NOMO-1 (cell line): Measurements from ENCODE around the gene CCDC71L.
"Not testable (repeated sequence)": the region's sequence is repeated elsewhere in the genome, so short reads cannot be mapped to it uniquely, and the experiment has no call there.

Experiments used
- DNase-seq, 2 experiments: peaks; one replicate each; lab custom pipeline; 2025; ENCODE audit not compliant: unreplicated experiment in 2 of 2; lab: John Stamatoyannopoulos, UW

Gene CCDC71L

DNA sequence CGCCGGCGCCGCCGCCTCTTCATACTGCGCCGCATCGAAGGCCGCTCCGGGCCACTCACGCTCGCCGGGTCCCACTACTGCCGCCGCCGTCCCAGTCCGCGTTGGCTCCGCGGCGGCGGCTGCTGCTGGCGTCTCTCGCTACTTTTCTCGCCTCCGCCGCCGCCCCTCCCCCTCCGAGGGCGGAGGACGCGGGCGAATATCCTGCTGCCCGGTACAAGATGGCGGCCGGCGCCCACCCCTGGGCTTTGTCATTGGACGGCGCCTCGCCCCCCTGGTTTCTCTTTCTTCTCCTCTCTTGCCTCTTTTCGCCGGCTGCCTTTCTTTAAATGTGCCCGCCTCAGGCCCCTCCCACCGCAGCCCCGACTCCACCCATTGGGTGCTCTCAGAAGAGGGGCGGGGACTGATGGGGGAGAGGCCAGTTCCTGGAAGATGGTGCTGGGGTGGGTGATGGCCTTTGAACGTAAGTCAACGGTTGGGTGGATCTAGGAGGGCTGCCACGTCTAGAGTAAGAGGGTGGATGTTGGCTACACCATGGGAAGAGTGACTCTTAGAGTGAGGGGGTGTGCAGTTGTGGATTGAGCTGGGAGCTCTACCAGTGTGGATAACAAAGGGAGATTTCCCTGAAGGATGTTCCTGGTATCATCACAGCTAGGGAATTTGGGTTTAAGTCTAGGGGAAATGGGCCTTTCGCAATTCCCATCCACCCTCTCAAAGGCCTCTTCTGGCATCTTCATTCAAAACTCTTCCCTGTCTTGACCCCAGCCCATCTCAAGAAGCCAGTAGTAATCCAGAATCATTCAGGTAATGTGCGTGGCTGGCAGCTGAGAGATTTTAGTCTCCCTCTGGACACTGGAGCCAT, at the start of gene CCDC71L:
TSS of gene CCDC71L (minus strand) at position 297 of the 859 bp plus-strand sequence. CDS start at position 35, 262 bp downstream.
- DNase-seq = peak; percentile 61 to 84

DNA sequence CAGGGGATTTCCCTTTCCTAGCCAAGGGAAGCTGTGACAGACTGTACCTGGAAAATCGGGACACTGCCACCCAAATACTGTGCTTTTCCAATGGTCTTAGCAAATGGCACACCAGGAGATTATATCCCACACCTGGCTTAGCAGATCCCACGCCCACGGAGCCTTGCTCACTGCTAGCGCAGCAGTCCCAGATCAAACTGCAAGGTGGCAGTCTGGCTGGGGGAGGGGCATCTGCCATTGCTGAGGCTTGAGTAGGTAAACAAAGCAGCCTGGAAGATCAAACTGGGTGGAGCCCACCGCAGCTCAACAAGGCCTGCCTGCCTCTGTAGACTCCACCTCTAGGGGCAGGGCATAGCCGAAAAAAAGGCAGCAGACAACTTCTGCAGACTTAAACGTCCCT, 48.6 kb upstream of the CCDC71L start:
- DNase-seq = not testable (repeated sequence)

- no peak for DNase-seq
Measured at GRCh38 chr7:106704000-106704840, 43.3 kb upstream of the CCDC71L start.

DNA sequence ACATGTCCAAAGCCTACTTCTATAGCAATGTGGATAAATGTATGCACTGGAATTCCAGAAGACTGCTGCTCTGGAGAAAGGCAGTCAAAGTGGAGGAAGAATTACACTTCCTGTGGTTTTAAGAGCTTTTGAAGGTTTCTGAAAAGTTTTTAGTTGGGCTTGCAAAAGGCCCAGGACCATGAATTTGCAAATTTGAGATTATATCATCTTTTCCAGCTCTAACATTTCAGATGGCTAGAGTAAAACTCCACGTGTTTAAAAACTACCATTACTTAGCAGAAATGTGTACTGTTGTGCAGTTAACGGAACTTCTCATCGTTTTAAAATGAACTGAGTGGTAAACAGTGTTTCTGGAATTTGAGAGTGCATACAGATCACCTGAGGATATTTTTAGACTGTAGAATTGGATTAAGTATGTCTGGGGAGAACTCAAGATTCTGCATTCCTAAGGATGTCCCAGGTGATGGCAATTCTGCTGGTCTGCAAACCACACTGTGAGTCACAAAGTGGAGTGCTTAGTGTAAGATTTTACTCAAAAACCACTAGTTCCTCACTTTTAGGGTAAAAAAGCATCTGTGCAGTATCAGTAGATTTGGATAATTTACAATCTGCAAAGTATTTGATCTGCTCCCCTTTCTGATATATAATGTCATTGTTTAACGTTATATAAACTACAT, 32.9 kb upstream of the CCDC71L start:
- DNase-seq = peak in 1 of 2 experiments; percentile 21

DNA sequence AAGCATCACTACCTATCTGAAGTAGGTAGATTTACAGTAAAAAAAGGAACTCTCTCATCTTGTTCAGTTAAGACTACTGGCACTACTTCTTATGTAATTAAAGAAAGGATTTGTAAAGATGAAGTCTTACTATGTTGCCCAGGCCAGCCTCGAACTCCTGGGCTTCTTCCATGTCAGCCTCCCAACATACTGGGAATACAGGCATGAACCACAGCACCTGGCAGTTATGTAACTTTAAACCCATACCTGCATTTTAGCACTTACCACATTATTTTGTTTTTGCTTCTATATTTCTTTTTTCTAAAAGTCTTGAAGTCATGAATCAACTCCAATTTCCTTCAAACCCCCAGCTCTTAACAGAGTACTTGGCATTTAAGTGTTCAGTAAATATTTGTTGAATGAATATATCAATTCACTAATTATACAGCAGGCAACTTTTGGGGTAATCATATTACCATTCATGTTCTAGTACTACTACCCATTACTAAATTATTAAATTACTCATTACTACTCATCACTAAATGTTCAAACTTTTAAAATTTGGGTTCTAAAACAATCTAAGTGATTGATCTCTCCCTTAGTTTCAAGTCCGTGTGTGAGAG, 31.6 kb upstream of the CCDC71L start:
- no peak for DNase-seq

DNA sequence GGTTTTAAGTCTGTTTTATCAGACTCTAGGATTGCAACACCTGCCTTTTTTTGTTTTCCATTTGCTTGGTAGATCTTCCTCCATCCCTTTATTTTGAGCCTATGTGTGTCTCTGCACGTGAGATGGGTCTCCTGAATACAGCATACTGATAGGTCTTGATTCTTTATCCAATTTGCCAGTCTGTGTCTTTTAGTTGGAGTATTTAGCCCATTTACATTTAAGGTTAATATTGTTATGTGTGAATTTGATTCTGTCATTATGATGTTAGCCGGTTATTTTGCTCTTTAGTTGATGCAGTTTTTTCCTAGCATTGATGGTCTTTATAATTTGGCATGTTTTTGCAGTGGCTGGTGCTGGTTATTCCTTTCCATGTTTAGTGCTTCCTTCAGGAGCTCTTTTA, 27.2 kb upstream of the CCDC71L start:
- DNase-seq = not testable (repeated sequence)

GRCh38 chr7:106683941-106684340, 23.0 kb upstream of the CCDC71L start:
- no peak for DNase-seq

- DNase-seq = no peak
Measured at GRCh38 chr7:106681815-106682495, 21.0 kb upstream of the CCDC71L start.

DNA sequence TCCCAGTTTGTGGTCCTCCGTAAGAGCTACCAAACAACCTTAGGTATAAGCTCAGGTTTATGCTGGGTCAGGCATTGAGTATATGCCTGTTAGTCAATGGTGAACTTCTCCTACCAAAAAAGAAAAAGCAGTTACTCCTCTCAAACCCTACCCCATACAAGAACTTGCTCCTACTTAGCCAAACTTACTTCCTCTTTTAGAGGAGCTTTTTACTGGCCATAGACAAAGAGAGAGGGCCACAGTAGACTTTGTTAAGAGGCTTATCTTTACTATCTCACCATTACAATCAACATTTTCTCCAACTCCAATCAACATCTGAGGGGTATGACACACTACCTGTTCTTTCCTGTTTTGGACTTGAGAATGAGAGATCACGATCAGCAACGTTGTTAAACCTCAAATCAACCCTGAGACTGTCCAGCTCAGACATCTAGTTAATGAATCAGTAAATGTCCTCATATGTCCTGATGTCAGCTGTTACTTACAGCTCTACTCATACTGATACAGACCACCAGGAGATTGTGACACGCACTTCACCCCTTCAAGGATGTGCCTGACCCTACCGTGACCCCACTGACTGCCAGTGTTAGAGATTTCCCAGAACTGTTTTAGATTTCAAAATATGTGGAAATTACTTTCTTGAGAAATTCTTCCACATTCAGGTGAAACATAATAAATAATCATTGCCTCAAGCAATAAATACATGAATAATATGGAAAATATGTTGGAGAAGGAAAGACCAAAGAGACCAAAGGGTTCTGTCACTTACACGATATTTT, 18.4 kb upstream of the CCDC71L start:
- peak; percentile 52 to 62 for DNase-seq

GRCh38 chr7:106678795-106679152, 17.8 kb upstream of the CCDC71L start:
- DNase-seq = no peak

DNA sequence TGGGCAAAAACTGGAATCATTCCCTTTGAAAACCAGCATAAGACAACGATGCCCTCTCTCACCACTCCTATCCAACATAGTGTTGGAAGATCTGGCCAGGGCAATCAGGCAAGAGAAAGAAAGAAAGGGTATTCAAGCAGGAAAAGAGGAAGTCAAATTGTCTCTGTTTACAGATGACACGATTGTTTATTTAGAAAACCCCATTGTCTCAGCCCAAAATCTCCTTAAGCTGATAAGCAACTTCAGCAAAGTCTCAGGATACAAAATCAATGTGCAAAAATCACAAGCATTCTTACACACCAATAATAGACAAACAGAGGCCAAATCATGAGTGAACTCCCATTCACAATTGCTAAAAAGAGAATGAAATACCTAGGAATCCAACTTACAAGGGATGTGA, 15.5 kb upstream of the CCDC71L start:
- not testable (repeated sequence) for DNase-seq

- not testable (repeated sequence) for DNase-seq
Measured at GRCh38 chr7:106673688-106674087, 12.7 kb upstream of the CCDC71L start.

DNA sequence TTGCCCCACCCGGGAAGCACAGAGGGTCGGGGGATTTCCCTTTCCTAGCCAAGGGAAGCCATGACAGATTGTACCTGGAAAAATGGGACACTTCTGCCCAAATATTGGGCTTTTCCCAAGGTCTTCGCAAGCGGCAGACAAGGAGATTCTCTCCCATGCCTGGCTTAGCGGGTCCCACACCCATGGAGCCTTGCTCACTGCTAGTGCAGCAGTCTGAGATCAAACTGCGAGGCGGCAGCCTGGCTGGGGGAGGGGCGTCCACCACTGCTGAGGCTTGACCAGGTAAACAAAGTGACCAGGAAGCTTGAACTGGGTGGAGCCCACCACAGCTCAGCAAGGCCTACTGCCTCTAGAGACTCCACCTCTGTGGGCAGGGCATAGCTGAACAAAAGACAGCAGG, 11.0 kb upstream of the CCDC71L start:
- not testable (repeated sequence) for DNase-seq

DNA sequence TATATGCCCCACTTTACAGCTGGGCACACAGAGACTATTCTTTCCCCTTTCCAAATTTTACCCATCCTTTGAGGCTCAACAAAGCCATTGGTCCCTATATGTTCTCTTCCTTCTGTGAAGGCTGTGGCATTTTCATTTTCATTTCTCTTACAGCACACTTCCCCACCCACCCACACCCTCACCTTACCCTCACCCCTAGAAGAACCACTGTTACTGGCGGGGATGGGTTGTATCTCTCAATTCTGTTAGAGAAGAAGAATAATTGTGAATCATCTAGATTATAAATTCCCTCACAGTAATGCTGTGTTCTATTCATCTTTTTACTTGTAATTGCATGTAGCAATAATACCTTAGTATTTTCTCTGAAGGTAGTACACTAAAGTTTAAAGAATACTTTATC, 10.2 kb upstream of the CCDC71L start:
- DNase-seq = no peak

DNA sequence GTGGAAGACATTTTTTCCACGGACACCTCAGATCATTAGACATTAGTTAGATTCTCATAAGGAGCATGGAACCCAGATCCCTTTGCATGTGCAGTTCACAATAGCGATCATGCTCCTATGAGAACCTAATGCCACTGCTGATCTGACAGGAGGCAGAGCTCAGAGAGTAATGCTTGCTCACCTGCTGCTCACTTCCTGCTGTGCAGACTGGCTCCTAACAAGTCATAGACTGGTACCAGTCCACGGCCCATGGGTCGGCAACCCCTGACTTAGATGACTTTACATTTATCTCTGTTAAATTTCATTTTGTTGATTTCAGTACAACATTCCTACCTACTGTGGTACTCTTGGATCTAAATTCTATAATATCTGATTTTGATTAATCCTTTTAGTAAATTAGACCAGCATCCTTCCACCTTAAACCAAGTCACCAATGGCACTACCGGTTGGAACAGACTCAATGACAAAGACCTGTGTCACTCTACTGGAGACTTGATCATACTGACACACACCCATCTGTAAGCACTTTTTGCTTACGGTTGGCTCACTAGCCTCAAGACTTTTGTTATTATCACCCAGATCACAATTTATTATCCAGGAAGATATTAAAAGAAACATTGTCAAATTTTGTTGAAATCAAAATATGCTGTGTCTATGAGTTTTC, 8.0 kb upstream of the CCDC71L start:
- DNase-seq = no peak

DNA sequence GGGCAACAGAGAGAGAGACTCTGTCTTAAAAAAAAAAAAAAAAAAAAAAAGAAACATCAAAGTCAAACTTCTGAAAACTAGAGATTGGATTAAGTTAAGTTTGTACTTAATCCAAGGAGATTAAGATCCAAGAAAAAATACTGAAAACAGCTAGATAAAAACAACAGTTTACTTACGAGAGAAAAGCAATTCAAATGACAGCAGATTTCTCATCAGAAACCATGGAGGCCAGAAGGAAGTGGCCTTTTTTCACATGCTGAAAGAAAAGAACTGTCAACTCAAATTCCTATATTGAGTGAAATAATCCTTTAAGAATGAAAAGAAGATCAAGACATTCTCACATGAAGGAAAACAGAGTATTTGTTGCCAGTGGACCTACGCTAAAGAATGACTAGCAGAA, 5.4 kb upstream of the CCDC71L start:
- no peak for DNase-seq

- DNase-seq = no peak
Measured at GRCh38 chr7:106664343-106664742, 3.4 kb upstream of the CCDC71L start.

DNA sequence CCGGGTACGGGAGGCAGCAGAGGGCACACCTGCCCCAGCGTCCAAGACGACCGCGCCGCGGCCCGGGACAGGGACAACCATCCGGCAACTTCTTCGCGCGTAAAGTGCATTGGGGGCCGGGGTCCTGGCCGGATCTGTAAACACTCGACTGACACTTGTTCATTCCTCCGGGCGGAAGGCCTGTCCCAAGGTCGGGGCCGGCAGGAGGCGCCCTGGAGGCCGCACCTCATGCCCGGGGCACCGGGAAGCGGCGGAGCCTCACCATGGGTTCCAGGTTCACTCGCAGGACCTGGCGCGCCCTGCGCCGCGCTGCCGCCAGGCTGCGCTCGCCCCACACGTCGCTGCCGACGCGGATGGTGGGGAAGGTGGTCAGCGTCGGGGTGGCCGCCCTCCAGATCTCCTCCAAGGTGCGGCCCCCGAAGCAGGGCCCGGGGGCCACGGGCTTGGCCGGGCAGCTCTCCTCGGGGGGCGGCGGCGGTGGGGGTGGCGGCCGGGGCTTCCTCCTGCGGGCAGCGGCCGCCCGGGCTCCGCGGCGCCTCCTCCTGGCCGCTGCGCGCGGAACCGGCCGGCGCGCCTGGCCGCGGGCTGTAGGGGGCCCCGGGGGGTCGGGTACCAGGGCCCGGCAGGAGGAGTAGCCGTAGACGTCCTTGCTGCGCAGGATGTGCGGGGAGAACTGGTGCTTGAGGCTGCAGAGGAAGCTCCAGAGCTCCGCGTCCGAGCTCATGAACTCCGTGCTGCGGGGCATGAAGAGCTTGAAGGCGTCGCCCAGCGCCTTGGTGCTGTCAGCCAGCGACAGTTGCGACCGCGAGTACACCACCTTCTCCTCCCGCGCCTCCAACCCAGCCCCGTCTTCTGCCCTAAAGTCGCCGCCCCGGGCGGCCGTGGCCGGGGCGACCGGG, 746 bp downstream of the CCDC71L start:
- DNase-seq = peak; percentile 39 to 53
